HG03378 (cell line): ENCODE results near the gene STXBP5L.
"Not testable (repeated sequence)": the region's sequence is repeated elsewhere in the genome, so short reads cannot be mapped to it uniquely, and the experiment has no call there.

ENCODE experiments used
- ATAC-seq: cut with Tn5 transposase; IDR thresholded peaks from one replicate; pipeline ENCODE4 v1.9.1; 2021; ENCODE audit warnings: mild to moderate bottlenecking, moderate library complexity; ENCODE audit not compliant: unreplicated experiment

The STXBP5L gene

DNA sequence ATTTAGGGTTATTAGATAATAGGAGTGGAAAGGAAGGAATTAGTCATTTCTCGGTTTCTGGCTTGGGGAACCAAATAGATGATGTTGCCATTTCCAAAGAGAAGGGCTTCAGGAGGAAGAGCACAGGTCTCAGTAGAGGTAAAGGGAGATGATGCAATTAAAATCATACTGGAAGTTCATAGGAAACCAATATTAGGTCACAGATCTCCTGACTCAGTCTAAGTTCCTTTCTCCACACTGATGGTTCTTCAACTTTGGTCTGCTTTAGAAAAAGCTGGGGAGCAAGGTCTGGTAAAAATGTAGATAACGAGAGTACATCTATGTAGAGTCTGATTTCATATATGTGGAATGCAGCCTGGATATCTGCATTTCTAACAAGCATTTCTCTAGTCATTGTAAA is 506.9 kb downstream of the STXBP5L start:
- no peak for ATAC-seq

DNA sequence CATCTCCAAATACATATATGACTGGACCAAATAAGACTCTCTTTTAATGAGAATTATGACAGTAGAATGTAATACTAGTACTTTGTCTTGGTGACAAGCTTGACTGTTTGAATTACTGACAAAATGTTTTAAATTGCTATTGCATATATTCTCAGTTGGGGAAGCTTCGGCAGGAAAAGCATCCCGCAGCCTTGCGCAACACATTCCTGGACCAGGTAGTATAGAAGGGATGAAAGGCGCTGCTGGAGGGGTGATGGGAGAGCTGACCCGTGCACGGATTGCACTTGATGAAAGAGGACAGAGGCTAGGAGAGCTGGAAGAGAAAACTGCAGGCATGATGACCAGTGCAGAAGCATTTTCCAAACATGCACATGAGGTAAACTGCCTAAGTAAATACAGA is 510.2 kb downstream of the STXBP5L start:
- ATAC-seq: no peak

DNA sequence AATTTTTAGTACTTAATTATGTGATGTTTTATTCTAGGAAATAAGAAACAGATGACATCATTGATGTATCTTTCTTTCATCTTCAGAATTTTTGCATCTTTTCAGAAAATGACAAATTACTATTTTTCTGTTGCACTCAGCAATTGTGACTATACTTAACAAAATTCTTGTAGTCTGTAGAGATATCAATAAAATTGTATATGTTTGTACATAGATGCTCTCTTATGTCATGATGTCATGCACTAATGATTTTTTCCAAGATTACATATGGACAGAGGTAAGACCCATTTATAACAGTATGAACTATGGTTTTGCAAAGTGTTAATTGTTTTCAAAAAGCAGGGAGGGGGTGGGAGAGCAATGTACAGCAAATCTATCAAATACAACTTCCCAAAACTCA is 516.5 kb downstream of the STXBP5L start:
- no peak for ATAC-seq

DNA sequence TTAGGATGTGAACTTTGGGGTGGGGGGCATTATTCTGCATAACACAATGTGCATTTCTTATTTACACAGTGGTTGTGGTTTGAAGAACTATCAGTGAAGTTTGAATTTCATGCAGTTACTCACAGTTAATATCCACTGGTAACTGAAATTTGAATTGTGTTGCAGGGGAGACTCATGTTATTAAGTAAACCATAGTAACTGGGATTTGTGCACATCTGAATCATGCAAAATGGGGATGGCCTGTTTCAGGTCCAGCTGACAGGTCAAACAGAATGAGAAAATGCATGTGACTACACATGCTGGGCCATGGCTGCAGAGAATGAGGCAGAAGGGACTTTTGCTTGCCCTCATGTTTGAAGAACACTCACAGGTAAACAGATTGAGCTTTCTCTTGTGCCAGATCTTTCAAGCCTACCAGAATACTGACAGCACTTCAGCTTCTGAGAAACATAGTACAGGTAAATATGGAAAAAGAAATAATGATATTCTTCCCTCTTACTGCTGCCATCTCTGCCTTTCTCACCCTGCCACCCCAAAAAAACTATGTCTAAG is 522.7 kb downstream of the STXBP5L start:
- ATAC-seq: no peak

DNA sequence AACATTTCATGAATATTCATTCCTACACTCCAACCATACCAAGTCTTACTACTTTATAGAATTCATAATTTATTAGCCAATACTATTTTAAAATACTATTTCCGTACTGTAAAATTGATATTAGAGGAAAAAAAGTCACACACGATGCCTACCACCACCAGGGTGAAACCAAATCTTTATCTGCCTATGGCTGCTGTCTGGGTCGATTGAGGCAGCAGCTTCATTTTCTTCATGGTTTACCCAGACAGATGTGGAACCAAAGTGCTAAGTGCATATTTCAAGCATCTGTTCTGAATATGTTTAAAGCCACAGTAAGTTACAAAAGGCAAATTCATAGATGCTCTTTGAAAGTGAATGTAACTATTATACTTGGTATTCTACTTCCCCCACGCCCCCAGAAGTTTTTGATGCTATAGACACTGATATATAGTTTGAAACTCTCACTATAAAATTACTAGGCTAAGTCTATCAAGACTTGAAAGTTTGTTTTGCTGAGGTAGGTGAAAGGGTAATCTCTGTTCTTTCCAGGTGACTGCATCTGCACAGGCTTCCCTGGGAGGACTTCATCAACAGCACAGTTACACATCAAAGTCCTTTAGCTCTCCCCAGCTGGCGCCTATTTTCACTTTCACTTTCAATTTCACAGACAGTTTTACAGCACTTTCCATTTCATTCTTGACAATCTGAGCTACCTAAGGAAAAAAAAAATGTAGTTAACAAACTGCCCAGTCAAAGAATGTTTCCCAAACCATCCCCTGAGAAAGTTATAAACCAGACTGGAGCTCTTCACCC is 523.9 kb downstream of the STXBP5L start:
- peak; percentile 93 for ATAC-seq

DNA sequence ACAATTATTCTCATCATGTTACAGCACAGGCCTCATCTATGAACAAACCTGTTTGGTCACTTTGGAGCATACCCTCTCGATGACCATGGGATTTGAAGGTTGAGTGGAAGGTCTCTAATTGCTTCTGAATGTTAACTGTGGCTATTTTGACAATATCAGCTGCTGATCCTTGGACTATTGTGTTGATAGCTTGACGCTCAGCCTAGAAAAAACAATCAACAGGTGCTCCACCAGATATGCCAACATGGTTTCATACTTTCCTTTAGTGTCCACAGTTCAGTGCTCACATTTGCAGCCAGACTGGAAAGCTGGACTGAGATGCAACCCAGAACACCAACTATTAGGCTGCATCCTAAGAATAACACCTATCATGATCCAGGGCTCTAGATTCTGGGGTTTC is 528.1 kb downstream of the STXBP5L start:
- ATAC-seq: no peak

DNA sequence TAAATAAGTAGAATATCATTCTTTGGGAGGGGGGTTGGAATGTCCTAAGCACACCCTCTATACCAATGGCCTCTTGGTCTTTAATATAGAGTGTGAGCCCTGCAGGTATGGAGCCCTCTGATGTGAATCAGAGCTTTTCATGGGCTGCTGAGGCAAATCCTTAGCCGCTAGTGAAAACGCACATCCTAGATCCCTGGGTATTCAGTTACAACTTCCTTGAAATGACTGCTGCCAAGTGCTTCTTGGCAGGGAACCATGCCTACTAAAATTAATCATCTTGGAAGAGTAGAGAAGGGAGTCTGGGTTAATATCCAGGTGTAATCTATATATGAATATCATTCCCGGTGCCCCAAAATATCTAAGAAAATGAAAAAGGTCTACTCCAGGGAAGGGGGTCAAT is 528.6 kb downstream of the STXBP5L start:
- ATAC-seq: no peak

DNA sequence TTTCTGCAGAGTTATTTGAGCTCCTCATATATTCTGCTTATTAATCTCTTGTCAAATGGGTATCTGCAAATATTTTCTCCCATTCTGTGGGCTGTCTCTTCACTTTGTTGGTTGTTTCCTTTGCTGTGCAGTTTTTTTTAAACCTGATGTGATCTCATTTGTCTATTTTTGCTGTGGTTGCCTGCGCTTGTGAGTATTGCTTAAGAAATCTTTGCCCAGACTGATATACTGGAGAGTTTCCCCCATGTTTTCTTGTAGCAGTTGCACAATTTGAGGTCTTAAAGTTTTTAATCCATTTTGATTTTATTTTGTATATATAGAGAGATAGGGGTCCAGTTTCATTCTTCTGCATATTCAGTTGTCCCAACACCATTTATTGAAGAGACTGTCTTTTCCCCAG is 535.5 kb downstream of the STXBP5L start:
- no peak for ATAC-seq

DNA sequence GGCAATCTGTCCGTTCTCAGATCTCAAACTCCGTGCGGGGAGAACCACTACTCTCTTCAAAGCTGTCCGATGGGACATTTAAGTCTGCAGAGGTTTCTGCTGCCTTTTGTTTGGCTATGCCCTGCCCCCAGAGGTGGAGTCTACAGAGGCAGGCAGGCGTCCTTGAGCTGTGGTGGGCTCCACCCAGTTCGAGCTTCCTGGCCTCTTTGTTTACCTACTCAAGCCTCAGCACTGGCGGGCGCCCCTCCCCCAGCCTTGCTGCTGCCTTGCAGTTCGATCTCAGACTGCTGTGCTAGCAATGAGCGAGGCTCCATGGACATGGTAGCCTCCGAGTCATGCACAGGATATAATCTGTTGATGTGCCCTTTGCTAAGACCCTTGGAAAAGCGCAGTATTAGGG is 543.7 kb downstream of the STXBP5L start:
- not testable (repeated sequence) for ATAC-seq

DNA sequence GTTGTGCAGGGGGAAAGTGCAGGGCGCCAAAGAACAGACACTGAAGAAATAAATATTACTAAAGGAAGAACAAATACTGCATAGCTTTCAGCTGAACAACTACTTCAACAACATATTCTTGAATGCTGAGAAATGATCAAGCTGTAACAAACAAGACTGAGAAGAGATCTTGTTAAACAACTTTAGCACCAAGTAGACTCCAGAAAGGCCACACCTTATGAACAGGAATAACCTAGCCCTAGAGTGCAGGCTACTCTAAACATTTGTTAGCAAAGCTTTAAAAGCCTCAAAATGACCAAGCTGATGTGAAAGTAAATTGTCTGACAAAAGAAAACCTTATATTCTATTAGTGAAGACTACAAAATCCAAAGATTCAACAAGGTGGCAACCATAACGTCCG is 554.6 kb downstream of the STXBP5L start:
- no peak for ATAC-seq

DNA sequence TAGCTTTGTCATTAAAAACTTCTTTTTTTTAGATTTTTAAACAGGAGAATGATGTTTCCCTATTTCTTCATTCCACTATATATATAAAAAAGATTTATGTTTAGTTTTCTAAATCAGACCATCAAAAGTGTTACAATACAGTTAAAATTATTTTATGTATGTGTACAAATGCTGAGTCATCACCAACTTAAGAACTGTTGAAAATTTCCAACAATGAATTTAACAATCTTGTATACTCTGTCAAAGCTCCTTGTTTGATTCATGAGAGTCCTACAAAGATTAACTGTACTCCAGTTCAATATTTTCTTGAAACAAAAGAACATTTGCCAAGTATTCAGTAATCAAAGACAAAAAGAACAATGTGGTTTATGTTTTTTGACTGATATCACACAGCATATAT is 555.7 kb downstream of the STXBP5L start:
- no peak for ATAC-seq

DNA sequence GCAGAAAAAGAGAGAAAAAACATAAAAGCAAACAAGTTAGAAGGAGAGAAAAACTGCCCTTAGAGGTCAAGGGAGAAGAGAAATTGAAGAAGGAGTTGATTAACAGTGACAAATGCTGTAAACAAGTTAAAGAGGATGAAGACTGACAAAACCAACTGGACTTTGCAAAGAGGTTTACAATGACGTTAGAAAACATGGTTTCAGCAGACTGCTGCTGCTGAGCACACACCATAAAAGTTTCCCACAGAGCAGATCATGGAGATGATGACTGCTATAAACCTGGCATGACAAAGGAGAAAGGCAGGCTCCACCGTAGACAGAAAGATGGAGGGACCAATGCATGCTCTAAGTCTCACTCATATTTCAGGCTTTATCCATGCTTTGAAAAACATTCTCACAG is 559.1 kb downstream of the STXBP5L start:
- ATAC-seq: no peak

DNA sequence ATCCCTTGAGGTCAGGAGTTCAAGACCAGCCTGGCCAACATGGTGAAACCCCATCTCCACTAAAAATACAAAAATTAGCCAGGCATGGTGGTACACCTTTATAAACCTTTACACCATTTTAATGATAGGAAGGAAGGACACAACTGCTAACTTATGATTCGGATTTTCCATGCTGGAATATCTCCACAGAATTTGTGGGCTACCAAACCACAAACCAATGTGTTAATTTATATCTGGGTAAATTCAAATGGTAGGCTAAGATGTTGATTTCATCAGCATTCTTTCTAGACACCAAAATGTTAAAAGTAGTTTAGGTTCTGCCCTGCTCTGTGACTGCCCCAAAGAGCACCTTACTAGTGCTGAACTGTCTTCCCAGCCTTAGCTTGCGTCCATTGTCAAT is 565.0 kb downstream of the STXBP5L start:
- ATAC-seq: no peak
